ENCODE measurements around the gene CHST7. TPM values are rescaled to one million over a fixed set of nuclear protein-coding genes. Genes with fewer than 3 reads are reported as not detected.

CHST7 gene
- total RNA-seq, 2 experiments from 2014 or later: 2.0 to 2.5 TPM

DNA sequence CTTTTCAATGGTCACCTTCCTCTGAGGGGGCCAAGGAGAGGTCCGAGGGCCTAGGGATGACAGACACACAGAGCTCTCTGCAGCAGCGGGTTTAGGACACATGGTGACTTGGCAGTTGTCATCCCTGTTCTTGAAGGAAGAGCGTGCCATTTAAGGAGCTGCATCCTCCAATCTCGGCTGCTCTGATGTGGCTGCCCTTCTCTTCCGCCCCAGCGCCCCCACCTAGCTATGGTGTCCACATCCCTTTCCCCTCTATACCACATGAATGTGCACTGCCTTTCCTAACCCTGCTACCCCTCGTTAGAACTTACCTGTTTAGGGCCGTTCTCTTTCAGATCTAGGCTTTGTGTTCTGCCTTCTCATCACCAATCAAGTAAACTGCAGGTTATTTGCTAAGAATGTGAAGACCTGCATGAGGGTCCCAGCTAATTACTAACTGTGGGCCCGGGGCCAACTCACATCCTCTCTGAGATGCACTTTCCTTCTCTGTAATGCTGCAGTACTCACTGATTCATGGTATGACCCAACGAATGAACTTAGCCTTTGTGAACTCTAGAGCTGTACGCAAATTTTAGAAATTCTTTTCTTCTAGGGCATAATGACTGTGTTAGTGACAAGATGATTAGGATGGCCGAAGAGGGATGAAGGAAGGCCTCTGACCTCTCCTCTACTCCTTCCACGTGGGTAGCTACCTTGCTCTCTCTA is 38.2 kb downstream of the CHST7 start:
- Mint-ChIP-seq H3K27me3 (no peaks in the 10 kb centered on the region), H3K4me1 (peaks cover 30% of the 10 kb centered on the region), H3K9me3 (ENCODE audit: low read depth) (no peaks in the 10 kb centered on the region), H3K27ac (no peak overlapping the region), H3K36me3 (ENCODE audit: low read depth) (peaks cover 19% of the 10 kb centered on the region), H3K4me3 (no peak overlapping the region)
- CTCF ChIA-PET: interaction anchor here (2.2 kb wide), 1 partner anchor 31 kb away, joined by 8 read pairs; no protein-coding TSS in a partner anchor
- ATAC-seq (peak; percentile 71), DNase-seq (peak; percentile 30)
- intact Hi-C loops (cut with DNase I, micrococcal nuclease): no loop called here
- POLR2A ChIA-PET: no interaction called here

DNA sequence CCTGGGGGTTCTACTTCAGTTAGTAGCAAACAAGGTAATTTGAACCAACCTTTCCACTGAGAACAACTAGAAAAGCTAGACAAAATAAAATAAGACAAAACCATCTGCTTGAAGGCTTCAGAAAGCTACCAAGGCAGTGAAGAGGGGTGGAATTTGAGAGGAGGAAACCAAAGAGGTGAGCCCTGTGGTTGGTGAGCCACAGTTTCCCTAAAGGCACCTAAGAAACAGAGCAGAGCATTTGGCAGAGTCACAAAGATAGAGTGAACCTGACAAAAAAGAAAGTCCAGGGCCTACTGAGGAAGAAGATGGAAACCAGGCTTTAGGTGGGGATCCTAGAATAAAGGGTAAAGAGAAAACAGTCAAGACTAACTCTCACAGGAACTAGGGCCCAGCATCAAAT is 44.3 kb downstream of the CHST7 start:
- Mint-ChIP-seq H3K36me3 (ENCODE audit: low read depth) (peaks cover 44% of the 10 kb centered on the region), H3K4me1 (peaks cover 9% of the 10 kb centered on the region), H3K27ac (no peak overlapping the region), H3K9me3 (ENCODE audit: low read depth) (no peaks in the 10 kb centered on the region), H3K27me3 (no peaks in the 10 kb centered on the region), H3K4me3 (no peak overlapping the region)
- intact Hi-C loops (cut with DNase I, micrococcal nuclease): no loop called here
- DNase-seq: peak; percentile 21
- POLR2A ChIA-PET: no interaction called here
- CTCF ChIA-PET: interaction anchor here (0.6 kb wide), 1 partner anchor 142 kb away, joined by 3 read pairs; no protein-coding TSS in a partner anchor
- ATAC-seq: peak; percentile 26

DNA sequence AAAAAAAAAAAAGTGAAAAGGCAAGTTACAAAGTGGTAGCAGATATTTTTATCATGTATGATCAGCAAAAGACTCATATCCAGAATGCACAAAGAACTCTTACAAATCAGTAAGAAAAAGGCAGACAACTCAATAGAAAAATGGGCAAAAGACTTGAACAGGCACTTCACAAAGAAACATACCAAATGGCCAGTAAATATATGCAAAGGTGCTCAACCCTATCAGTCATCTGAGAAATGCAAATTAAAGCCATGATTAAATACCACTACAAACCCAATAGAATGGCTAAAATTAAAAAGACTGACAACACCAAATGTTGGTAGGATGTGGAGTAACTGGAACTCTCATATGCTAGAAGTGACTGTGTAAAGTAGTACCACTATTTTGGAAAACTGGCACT is 45.4 kb downstream of the CHST7 start:
- Mint-ChIP-seq H3K27me3 (no peaks in the 10 kb centered on the region), H3K27ac (no peak overlapping the region), H3K4me1 (peaks cover 6% of the 10 kb centered on the region), H3K9me3 (ENCODE audit: low read depth) (no peaks in the 10 kb centered on the region), H3K36me3 (ENCODE audit: low read depth) (peaks cover 41% of the 10 kb centered on the region), H3K4me3 (no peak overlapping the region)
- ChIA-PET POLR2A (no interaction called here), CTCF (no interaction called here)
- ATAC-seq: no peak
- intact Hi-C loops (cut with DNase I, micrococcal nuclease): no loop called here
- DNase-seq: no peak

DNA sequence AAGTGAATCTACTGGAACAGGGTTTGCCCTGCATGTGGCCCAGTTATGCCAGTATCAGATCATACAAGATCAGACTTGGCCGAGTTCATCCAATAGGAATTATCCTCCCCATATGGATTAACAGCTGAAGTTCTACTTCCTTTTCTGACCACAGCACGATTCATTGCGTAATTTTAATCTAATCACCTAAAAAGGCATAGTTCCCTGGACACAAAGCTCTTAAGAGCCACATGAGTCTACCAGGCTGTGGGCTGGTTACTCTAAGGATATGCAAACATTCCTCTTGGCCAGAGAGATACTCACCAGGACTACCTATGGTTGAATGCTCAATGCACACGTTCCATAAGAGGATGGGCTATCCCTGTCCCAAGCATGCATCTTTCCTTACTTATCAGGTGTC is 46.9 kb downstream of the CHST7 start:
- Mint-ChIP-seq H3K4me3 (no peak overlapping the region), H3K36me3 (ENCODE audit: low read depth) (peaks cover 40% of the 10 kb centered on the region), H3K27ac (no peak overlapping the region), H3K9me3 (ENCODE audit: low read depth) (no peaks in the 10 kb centered on the region), H3K27me3 (no peaks in the 10 kb centered on the region), H3K4me1 (peaks cover 6% of the 10 kb centered on the region)
- ATAC-seq (no peak), DNase-seq (no peak)
- POLR2A ChIA-PET: no interaction called here
- CTCF ChIA-PET: no interaction called here
- intact Hi-C loops (cut with DNase I, micrococcal nuclease): no loop called here

DNA sequence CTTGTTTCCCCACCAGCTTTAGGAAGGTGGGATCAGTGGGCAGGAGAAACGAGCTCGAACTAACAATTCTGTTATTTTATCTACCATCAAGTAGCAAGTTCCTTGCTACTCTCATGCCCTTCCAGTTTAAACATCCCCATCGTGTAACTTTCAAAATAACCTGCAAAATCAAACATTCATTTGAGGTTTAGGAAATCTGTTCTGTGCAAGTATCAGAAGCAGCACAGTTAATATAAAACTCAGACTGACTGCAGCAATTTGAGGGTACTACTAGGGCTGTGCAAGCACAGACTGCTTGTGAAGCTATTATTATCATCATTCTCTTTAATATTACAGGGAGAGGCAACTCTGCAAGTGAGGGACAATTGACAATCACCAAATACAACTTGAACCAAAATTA is 48.0 kb downstream of the CHST7 start:
- CTCF ChIA-PET: no interaction called here
- Mint-ChIP-seq H3K36me3 (ENCODE audit: low read depth) (peaks cover 49% of the 10 kb centered on the region), H3K27ac (no peak overlapping the region), H3K4me3 (no peak overlapping the region), H3K27me3 (no peaks in the 10 kb centered on the region), H3K9me3 (ENCODE audit: low read depth) (no peaks in the 10 kb centered on the region), H3K4me1 (peaks cover 13% of the 10 kb centered on the region)
- no peak for ATAC-seq
- no peak for DNase-seq
- POLR2A ChIA-PET: no interaction called here
- intact Hi-C loops (cut with DNase I, micrococcal nuclease): no loop called here

DNA sequence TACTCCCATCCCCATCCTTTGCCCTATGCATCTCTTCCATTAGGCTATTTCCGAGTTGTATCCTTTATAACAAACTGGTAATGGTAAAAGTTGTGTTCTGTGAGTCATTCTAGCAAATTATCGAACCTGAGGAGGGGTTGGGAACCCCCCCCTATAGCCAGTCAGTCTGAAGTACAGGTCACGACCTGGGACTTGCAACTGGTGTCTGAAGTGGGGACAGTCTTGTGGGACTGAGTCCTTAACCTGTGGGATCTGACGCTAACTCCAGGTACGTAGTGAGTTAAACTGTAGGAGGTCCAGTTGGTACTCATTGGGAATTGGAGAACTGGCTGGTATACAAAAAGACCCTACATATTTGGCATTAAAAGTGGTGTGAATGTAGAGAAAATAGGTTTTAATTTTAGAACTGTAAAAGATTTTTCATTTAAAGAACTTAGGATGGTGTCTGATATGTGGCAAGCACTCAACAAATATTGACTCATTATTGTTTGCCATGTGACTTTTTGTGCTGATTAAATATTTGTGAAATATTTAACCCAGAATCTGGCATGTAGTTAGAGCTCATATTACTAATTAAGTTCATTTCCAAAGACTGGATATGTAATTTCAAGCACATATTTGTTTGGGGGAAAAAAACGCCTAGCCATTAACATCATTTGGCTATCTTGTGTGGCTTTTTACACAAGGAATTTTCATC is 50.7 kb downstream of the CHST7 start:
- Mint-ChIP-seq H3K36me3 (ENCODE audit: low read depth) (peaks cover 40% of the 10 kb centered on the region), H3K9me3 (ENCODE audit: low read depth) (no peaks in the 10 kb centered on the region), H3K4me1 (peaks cover 33% of the 10 kb centered on the region), H3K27ac (no peak overlapping the region), H3K4me3 (no peak overlapping the region), H3K27me3 (no peaks in the 10 kb centered on the region)
- POLR2A ChIA-PET: no interaction called here
- intact Hi-C loops (cut with DNase I, micrococcal nuclease): no loop called here
- CTCF ChIA-PET: no interaction called here
- no peak for ATAC-seq
- no peak for DNase-seq

DNA sequence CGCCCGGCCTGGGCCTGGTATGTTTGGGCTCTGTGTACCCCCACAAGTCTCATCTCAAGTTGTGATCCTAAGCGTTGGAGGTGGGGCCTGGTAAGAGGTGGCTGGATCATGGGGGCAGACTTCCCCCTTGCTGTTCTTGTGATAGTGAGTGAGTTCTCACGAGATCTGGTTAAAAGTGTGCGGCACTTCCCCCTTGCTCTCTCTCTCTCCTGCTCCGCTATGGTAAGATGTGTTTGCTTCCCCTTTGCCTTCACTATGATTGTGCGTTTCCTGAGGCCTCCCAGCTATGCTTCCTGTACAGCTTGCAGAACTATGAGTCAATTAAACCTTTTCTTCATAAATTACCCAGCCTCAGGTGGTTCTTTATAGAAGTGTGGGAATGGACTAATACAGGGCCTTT is 53.0 kb downstream of the CHST7 start:
- Mint-ChIP-seq H3K27me3 (no peaks in the 10 kb centered on the region), H3K4me3 (no peak overlapping the region), H3K36me3 (ENCODE audit: low read depth) (peaks cover 39% of the 10 kb centered on the region), H3K4me1 (peaks cover 37% of the 10 kb centered on the region), H3K9me3 (ENCODE audit: low read depth) (no peaks in the 10 kb centered on the region), H3K27ac (peak overlapping the region; percentile 20)
- ATAC-seq (peak; percentile 84), DNase-seq (peak; percentile 55)
- ChIA-PET POLR2A (no interaction called here), CTCF (interaction anchor here (0.6 kb wide), 1 partner anchor 46 kb away, joined by 3 read pairs; no protein-coding TSS in a partner anchor)
- intact Hi-C loops (cut with DNase I, micrococcal nuclease): loop anchor here (2.0 to 5.0 kb wide), 2 partner anchors 39 to 40 kb away; no protein-coding TSS in a partner anchor

DNA sequence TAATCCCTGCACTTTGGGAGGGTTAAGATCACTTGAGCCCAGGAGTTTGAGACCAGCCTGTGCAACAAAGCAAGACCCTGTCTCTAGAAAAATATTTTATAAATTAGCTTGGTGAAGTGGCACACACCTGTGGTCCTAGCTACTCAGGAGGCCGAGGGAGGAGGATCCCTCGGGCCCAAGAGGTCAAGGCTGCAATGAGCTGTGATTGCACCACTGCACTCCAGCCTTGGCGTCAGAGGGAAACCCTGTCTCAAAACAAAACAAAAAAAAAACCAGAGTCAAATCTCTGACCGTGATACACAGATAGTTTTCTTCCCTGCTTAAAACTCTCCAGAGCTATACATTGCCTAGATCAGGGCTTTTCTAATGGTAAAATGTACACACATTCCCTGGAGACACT is 53.5 kb downstream of the CHST7 start:
- Mint-ChIP-seq H3K27ac (no peak overlapping the region), H3K36me3 (ENCODE audit: low read depth) (peaks cover 44% of the 10 kb centered on the region), H3K4me3 (no peak overlapping the region), H3K9me3 (ENCODE audit: low read depth) (no peaks in the 10 kb centered on the region), H3K27me3 (no peaks in the 10 kb centered on the region), H3K4me1 (peaks cover 37% of the 10 kb centered on the region)
- no peak for ATAC-seq
- DNase-seq: no peak
- POLR2A ChIA-PET: interaction anchor here (0.6 kb wide), 1 partner anchor 84 kb away, joined by 5 read pairs; no protein-coding TSS in a partner anchor
- intact Hi-C loops (cut with DNase I, micrococcal nuclease): loop anchor here (2.0 to 5.0 kb wide), 2 partner anchors 40 kb away; no protein-coding TSS in a partner anchor
- CTCF ChIA-PET: interaction anchor here (0.6 kb wide), 1 partner anchor 45 kb away, joined by 3 read pairs; no protein-coding TSS in a partner anchor

DNA sequence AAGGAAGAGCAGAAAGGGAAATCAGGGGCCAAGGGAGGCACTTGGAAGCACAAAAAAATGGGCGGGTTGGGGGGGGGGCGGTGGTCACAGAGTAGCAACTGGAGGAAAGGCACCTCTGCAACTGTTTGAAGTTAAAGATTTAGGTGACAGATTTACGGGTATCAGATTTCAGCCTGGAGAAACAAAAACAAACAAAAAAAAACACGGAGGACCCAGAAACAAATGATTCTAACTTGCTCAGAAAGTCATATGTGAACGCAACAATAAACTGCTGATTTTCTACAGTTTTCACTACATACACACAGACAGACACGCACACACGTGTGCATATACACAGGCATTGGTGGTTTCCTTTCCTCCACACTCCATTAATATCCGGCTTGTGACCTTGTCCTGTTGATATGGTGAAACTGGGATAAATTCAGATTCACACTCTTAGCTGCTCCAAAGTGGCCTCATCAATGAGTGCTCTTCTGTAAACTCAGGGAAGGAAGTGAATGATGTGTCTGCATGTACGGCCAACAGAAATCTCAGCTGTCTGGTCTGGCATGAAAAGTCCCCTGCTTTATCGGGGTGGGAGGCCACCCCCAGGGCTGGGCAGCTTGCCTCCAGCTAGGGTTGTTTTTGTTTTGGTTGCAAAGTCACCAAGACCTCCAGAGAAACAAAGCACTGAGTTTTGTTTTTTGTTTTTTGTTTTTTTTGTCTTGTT is 54.3 kb downstream of the CHST7 start:
- ChIA-PET CTCF (interaction anchor here (1.9 kb wide), 1 partner anchor 10 kb away, joined by 5 read pairs; no protein-coding TSS in a partner anchor), POLR2A (interaction anchor here (0.6 kb wide), 3 partner anchors 54 to 1065 kb away, joined by 3 to 5 read pairs (median 3); no protein-coding TSS in a partner anchor)
- ATAC-seq (no peak), DNase-seq (no peak)
- peaks cover 37% of the 10 kb centered on the region for H3K4me1 Mint-ChIP-seq
- H3K36me3 Mint-ChIP-seq (ENCODE audit: low read depth): peaks cover 42% of the 10 kb centered on the region
- no peak overlapping the region for H3K4me3 Mint-ChIP-seq
- intact Hi-C loops (cut with DNase I, micrococcal nuclease): loop anchor here (2.0 to 5.0 kb wide), 3 partner anchors 41 to 55 kb away; partner anchors contain the start of gene CHST7 (in 1 of the 2)
- H3K27me3 Mint-ChIP-seq: no peaks in the 10 kb centered on the region
- H3K9me3 Mint-ChIP-seq (ENCODE audit: low read depth): no peaks in the 10 kb centered on the region
- peak overlapping the region; percentile 40 for H3K27ac Mint-ChIP-seq

DNA sequence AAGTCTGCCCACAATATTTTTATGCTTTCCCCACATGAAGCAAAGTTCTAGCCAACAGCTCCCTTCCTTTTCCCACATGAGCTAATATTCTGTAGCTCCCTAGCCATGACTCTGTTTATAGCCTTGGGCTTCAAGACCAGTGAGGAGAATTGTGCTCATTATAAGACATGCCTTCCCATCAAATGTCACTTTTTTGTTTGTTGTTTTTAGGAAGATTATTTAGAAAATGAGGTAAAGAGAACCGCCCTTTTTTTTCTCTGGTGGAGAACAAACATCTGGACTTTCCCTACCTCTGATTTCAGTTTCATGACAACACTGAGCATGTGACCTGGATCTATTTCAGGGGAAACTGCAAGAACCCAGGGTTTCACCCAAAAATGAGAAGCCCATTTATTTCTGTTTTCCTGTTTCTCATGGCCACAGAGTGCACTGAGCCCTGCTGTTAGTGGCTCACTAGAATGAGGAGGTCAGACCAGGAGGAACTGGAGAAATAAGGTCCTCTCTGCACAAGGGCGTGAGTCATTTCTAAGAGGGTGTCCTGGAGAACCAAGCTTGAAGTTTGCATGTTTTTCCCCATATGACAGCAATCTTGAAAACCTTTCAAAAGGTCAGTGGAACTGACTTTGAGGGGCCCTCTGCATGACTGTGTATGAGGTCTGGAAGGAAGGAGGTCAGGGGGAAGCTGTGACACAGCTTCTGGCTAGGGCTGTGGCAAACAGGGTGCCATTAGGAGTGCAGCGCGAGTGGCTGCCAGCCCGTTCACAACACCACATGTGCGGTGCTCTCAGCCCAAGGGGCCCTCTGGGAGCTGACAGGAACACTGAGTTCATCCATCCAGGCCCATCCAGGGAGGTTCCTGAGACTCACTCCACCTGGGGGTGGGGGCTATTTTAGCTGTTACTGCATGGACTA is 55.2 kb downstream of the CHST7 start:
- ChIA-PET CTCF (interaction anchor here (1.9 kb wide), 1 partner anchor 9 kb away, joined by 5 read pairs; no protein-coding TSS in a partner anchor), POLR2A (interaction anchor here (0.6 kb wide), 3 partner anchors 53 to 1066 kb away, joined by 3 read pairs; no protein-coding TSS in a partner anchor)
- H3K36me3 Mint-ChIP-seq (ENCODE audit: low read depth): peaks cover 41% of the 10 kb centered on the region
- DNase-seq: peak; percentile 37
- H3K4me3 Mint-ChIP-seq: no peak overlapping the region
- peaks cover 37% of the 10 kb centered on the region for H3K4me1 Mint-ChIP-seq
- H3K27ac Mint-ChIP-seq: peak overlapping the region; percentile 40
- H3K9me3 Mint-ChIP-seq (ENCODE audit: low read depth): no peaks in the 10 kb centered on the region
- ATAC-seq: peak; percentile 76
- H3K27me3 Mint-ChIP-seq: no peaks in the 10 kb centered on the region
- intact Hi-C loops (cut with DNase I, micrococcal nuclease): loop anchor here (2.0 to 5.0 kb wide), 2 partner anchors 41 to 56 kb away; partner anchors contain the start of gene CHST7 (in 1 of the 2)

Data from activated CD4-positive, alpha-beta T cell treated with anti-CD3 and anti-CD28 coated beads for 36 hours (primary cell).